Left renal cortex interstitium (tissue), 4 donors: ENCODE results near the gene KCNAB2. TPM values are rescaled to one million over a fixed set of nuclear protein-coding genes. Genes with fewer than 3 reads are reported as not detected.
"Not testable (repeated sequence)": the region's sequence is repeated elsewhere in the genome, so short reads cannot be mapped to it uniquely, and the experiment has no call there.

Experiments
- DNase-seq, 4 donors: peaks; one replicate each; pipeline ENCODE4 v3.0.0-alpha.2; 2013; ENCODE audit warnings: low read depth in 4 of 4, low spot score in 2 of 4, missing footprints in 1 of 4
- polyA plus RNA-seq, 4 donors: library from polyadenylated mRNA; unstranded; fragments of 120-200 nt; gene quantifications; one replicate each; pipeline ENCODE4 v1.2.1, GENCODE V29; 2013; ENCODE audit not compliant: insufficient read length in 4 of 4

Gene KCNAB2
- polyA plus RNA-seq, 4 donors, result 4.4 to 5.5 (median 5.0) TPM

DNA sequence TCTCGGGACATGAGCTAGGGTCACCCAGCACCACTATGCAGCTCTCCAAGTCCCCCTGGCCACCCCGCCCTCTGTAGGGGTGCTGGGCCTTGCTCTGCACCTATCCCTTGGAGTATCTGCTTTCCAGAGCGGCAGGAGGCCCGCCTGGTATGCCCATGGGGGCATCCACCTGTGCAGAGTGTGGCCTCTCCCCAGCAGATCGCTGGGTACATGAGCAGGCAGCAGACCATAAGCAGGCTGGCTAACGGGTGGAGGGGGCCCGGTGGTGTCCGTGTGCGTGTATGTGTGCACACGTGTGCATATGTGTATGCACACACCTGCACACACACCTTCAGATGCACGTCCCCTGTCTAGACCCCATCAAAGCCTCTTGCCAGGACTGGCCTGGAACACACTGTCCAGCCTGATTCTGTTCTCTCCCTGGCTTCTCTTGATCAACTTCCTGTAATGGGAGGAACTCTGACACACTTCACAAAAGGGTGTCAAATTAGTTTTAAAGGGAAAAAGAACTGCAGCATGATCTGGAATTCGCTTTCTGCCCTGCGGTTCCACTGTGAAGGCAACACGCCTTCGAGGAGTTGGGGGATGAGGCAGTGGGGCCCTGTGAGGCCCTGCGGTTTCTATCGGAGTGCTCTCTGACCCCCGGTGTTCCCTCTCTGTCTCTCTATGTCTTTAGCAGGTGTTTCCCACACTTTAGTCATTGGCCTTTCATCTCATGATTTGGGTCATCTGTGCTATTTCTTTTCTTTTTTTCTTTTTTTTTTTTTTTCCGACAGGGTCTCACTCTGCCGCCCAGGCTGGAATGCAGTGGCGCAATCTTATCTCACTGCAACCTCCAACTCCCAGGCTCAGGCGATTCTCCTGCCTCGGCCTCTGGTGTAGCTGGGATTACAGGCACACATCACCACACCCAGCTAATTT is 36.3 kb upstream of the KCNAB2 start:
- no peak for DNase-seq

DNA sequence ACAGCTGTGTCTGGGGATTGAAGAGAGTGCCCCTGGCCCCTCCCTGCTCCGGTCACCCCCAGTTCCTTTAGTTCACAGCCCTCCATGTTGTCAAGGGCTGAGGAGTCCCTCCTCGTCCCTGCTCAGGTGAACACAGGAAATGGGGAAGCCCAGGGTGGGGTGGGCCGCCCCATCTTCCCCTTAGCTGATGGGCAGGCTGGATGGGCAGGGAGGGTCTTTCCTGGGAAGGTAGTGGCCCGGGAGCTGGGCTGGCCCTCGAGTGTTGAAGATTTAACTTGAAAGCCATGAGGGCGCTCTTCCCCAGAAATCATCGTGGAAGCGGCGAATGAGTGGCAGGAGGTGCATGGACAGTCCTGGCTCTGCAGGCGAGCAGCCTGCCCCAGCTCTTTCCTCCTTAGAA is 35.1 kb upstream of the KCNAB2 start:
- no peak for DNase-seq

DNA sequence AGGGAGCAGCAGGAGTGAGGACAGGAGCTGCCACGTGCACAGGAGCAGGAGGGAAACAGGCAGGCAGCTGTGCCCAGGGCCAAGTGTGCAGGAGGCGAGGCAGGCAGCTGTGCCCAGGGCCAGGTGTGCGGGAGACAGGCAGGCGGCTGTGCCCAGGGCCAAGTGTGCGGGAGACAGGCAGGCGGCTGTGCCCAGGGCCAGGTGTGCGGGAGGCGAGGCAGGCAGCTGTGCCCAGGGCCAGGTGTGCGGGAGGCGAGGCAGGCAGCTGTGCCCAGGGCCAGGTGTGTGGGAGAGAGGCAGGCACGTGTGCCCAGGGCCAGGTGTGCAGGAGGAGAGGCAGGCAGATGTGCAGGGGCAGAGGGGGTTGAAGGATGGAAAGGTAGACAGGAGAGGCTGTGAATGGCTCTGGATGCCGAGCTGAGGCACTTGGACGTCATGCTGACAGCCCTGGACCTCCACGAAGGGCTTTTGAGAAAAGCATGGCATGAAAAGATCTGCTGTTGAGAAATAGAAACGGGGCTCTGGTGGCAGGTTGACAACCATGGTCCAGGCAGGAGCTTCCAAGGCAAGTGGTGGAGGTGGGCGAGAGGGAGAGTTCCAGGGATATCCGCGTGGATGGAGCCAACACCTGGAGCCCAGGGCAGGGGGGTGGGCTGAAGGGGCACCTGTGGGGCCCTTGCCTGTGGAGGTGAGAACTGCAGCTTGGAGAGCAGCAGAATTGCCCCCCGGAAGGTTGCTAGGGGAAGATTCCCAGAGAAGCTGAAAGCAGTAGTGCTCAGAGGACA is 34.3 kb upstream of the KCNAB2 start:
- no peak for DNase-seq

DNA sequence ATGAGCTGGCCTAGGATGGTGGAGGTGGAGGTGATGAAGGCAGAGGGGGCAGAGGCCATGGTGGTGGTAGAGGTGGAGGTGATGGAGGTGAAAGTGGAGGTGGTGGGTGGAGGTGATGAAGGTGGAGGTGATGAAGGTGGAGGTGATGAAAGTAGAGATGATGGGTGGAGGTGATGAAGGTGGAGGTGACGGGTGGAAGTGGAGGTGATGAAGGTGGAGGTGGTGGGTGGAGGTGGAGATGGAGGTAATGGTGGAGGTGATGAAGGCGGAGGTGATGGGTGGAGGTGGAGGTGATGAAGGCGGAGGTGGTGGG is 33.8 kb upstream of the KCNAB2 start:
- DNase-seq, result no peak

DNA sequence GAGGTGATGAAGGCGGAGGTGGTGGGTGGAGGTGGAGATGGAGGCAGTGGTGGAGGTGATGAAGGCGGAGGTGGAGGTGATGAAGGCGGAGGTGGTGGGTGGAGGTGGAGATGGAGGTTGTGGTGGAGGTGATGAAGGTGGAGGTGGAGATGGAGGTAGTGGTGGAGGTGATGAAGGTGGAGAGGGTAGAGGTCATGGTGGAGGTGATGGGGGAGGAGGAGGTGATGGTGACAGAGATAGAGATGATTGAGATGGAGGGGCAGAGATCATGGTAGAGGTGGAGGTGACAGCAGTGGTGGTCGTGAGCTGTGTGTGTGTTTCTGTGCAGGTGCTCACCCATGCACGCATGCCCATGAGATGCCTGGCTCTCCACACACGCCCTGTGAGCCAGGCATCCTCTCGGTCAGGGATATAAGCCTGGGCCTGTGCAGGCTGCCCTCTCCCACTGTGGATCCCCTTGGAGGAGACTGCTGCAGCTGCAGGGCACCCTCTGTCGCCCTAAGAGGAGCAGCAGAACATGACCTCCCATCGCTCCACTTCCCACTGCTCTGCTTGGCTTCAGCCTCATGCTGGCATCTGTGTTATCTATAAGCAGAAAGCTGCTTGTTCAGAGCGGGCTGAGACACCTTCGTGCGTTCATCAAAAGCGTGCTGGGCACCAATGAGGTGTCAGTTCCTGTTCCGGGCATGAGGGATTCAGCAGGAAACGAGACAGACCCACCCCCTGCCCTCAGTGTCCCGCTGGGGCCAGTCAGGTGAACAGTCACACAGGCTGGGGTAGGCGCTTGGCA is 33.0 kb upstream of the KCNAB2 start:
- no peak for DNase-seq

DNA sequence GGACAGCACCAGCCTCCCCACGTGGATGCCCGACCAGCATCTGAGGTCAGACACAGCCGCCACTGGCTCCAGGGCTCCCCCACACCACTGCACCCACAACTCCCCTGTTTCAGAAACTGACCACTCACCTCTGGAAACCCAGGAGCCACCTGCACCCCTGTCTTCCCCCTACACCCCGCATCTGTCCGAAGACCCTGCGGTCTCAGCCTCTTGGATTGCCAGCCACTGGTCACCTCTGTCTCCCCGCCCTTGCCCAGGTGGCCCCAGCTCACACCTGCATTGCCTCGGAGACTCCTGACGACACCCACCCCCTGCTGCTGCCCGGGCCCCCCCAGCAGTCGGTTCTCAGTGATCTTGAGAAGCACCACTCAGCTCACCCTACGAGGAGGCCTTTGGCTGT is 32.2 kb upstream of the KCNAB2 start:
- no peak for DNase-seq

DNA sequence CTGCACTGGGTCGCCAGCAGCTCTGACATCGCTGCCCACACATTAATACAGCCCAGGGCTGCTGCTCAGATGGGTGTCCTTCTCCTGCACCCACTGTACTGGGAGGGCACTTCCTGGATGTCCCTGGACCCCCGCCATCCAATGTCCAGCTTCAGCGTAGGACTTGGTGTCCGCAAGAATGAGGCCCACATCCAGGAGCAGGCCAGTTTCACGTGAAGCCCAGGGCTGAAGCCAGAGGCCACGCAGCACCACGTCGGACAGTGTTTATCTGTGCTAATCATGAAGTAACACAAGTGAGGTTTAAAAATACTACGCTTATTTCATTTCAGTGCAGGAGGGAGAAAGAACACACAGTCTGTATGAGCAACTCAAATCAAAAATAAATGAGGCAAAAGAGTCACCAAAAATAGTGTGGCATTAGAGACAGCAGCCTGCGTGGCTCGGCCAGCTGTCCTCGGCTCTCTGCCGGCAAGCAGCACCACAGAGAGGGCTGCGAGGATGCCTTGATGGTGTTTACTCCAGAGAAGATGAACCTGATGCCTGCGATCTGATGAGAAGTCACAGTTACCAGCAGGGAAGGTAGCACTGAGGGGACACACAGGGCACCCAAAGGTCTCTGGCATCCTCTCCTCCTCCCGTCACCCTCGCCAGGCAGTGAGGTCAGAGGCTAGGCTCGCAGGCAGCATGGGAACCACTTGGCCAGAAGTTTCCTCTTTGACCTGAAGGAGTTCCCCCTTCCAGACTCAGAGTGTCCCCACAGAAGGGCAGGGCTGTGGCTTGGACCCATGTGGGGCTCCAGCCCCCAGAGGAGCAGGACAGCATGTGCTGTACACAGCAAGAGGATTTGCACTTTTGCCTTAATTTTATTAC is 31.3 kb upstream of the KCNAB2 start:
- no peak for DNase-seq

DNA sequence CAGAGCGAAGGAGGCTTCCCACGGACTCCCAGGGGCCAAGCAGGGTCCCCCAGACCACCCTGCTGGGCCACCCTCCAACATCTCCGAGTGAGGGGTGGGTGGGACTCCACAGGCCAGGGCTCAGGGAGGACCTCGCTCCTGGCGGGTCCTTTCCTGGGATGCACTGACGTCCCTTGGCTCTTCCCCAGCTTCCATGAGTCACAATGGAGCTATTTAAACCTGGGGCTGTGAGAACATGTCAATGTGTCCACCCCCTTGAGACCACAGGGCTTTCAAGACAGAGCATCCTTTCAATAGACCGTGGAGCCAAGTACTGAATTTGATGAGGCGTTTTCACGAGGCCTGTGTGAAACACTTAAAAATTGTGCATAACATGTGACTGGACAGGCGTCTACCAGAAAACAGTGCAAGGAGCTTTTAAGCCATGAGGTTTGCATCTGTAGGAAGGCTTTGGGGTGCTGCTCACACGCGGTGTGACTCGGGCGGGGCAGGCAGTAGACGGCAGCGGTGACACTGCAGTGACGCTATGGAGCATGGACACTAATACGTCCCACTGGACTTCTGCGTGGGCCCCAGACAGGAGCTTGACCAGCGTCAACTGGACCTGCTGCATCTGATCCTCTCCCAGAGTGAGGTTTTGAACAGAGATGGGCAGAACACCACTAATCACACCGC is 29.4 kb upstream of the KCNAB2 start:
- DNase-seq, result no peak

DNA sequence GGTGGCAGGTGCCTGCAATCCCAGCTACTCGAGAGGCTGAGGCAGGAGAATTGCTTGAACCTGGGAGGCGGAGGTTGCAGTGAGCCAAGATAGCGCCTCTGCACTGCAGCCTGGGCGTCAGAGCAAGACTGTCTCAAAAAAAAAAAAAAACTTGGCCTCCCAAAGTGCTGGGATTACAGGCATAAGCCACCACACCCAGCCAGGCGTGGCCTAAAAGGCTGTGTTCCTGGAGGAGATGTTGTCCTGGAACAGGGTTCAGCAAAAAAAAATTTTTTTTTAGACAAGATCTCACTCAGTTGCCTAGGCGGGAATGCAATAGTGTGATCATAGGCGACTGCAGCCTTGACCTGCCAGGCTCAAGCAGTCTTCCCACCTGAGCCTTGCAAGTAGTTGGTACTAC is 28.0 kb upstream of the KCNAB2 start:
- not testable (repeated sequence) for DNase-seq

DNA sequence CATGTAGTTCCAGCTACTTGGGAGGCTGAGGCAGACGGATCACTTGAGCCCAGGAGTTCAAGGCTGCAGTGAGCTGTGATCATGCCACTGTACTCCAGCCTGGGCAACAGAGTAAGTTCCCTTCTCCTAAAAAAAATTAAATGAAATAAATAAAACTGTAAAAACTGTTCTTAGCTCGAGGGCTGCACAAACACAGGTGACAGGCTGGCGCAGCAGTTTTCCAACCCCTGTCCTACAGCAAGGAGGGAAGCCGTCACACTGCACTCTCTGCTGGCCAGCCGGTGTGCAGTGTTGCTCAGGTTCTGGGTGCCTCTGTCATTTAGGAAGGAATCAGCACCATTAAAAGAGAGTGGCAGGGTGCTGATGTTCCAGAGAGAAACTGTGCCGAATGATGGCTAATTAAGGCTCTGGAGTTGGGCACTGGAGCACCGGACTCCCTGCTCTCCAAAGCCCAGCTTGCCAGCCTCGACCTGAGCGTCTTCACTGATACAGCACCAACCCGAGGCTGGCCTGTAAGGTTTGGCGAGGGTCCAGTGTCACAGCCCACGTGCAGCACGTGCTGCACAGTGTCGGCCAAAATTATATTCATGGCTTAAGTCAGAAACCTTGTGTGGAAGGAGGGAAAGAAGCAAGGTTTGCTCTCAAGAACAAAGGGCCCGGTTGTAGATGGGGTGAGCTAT is 26.4 kb upstream of the KCNAB2 start:
- no peak for DNase-seq

DNA sequence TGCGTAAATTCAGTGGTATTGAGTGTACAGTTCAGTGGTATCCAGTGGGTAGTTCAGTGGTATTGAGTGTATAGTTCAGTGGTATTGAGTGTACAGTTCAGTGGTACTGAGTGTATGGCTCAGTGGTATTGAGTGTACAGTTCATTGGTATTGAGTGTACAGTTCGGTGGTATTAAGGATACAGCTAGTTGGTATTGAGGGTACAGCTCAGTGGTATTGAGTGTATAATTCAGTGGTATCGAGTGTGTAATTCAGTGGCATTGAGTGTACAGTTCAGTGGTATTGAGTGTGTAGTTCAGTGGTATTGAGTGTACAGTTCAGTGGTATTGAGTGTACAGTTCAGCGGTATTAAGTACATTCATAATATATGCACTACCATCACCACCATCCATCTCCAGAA is 23.5 kb upstream of the KCNAB2 start:
- DNase-seq, result no peak

DNA sequence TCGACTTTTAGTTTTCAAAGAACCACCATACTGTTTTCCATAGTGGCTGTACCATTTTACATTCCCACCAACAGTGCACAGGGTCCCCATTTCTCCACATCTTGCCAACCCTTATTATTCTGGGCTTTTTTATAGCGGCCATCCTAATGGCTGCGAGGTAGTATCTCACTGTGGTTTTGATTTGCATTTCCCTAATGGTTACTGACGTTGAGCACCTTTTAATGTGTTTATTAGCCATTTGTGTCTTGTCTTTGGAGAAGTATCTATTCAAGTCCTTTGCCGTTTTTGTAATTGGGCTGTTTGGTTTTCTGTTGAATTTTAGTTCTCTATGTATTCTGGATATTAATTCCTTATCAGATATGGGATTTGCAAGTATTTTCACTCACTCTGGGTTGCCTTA is 22.3 kb upstream of the KCNAB2 start:
- DNase-seq, result no peak

DNA sequence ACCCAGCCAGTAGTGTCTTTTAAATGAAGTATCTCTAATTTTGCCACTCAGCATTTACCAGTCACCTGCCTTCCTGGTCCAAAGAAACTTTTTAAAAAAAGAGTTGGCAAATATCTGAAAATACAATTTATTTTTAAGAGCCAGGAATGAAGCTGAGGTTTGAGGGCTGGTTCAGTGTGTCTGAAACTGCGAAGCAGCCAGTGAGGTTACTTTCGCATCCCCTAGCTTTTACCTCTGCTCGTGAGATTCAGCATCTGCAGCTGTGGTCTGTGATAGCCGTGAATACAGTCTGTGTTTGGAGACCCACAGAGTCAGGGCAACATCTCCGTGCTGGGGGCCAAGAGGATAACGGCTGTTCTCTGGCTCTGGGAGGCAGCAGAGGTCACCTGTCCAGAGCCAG is 21.3 kb upstream of the KCNAB2 start:
- DNase-seq, result no peak

DNA sequence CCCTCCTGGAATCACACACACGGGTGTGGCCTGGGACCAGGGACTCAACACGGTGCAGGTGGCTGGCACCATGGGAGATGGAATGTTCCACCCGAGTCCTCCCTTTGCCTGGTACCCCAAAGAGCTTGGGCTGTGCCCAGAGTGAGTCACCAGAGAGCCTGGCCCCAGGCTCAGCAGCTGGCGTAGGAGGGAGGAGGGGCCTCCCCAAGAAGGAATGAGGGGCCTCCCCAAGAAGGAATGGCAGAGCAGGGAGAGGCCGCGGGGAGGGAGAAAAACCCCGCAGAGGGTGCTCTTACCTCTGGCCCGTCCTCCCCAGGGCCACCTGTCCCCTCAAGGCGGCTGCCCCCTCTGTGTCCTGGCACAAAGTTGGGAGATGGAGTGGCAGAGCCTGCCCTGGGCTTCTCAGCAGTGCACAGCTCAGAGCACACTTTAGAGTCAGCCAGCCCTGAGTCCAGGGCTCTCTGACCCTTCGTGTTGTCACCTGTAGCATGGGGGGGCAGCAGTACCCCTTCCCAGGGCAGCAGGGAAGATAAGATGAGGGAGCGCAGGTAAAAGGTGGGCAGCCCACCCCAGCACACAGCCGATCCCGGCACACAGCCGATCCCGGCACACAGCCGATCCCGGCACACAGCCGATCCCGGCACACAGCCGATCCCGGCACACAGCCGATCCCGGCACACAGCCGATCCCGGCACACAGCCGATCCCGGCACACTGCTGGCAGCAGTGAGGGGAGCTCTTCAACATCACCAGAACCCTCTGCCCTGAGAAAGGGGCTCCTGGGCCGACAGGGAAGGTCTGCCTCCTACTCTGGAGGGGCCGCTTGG is 20.2 kb upstream of the KCNAB2 start:
- no peak for DNase-seq

DNA sequence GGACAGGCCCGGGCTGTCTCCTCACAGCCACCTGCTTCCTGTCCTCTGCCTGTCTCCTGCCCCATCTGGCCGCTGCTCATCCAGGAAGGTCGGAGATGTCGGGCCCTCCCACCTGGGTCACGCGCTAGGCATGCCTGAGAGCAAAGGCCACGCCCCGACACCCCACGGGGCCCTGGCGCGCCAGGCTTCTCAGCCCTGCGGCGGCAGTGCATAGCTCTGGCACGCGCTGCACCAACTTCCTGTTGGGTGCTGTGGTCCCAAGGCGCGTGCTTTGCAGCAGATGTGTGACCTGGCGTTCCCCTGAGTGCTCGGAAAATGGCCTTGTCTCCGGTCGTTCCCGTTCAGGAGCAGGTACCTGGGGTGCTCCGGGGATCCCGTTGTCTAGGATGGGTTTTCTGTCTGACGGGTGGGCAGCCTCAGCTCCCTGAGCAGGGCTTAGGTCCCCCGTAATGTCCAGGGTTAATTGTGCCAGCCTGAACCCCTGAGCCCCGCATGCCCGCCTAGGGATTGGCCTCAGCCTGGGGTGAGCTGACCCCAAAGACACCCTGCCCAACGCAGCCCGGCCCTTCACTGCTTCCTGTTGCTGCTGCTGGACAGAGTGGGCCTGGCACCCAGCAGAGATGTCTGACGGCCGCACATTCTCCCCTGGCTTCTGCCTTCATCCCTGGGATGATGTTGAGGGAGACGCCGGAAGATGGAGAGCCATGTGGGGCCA is 19.4 kb upstream of the KCNAB2 start:
- DNase-seq, result no peak

DNA sequence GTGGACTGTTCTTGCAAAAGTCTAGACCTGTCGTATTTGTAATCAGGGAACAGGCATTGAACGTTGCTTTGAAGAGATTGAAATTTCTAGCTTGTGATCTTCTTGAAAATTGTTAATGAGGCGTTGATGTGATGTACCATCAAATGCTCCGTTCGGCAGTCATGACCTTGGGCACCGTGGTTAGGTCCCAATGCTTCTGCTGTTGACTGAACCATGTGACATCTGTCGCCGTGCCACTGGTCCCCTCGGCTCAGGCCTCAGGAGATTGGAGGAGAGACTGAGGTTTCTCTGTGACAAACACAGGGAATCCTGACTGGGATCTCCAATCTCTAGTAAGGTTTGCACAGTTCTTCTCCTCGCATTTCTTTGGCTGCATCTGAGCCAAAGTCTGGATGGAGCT is 18.1 kb upstream of the KCNAB2 start:
- DNase-seq, result no peak

DNA sequence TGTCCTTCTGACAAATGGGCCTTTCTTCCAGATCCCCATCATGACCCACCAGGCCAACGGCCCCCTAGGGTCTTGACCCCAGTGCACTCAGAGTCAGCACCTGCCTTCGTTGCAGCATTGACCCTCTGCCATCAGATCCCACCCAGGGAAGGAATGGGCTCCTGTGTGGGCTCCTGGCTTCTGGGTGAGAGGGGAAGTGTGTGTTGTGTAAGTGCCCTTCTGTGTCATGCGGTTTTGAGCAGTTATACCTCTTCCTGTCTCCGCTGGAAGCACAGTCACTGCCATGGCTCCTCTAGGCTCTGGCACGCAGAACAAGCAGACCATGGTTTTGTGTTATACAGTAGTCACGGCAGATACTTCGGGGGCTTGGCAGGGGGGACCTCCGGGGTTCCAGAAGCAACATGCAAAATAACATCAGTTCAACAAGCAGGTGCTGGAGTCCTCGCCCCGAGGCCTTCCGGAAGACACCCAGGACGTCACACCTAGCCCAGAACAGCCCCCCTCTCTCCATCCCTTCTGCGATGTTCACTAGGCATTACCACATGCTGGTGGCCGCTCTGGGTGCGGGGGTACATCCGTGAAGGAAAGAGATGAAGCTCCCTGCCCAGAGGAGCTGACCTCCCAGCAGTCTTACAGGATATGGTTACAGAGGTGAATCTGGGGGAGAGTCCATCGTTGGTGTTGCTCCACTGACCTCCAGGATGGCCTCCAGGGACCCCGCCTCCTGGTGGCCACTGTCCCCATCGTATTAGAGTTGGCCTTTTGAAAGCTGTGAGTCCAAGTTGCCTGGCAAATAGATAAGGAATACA is 17.4 kb upstream of the KCNAB2 start:
- no peak for DNase-seq
